GM12878 (cell line): ENCODE data around the gene MBD5. TPM values are rescaled to one million over a fixed set of nuclear protein-coding genes. Genes with fewer than 3 reads are reported as not detected.

Experiments
- BACH1 ChIP-seq: fragments of 450-650 bp; IDR thresholded peaks from 2 replicates; pipeline ENCODE4 v1.6.1; 2017; ENCODE audit warnings: mild to moderate bottlenecking, borderline replicate concordance
- BMI1 ChIP-seq: fragments of 450-650 bp; IDR thresholded peaks from 2 replicates; pipeline ENCODE4 v1.6.1; 2016; ENCODE audit warnings: mild to moderate bottlenecking, moderate library complexity, borderline replicate concordance
- CHD2 ChIP-seq: IDR thresholded peaks from 2 replicates; pipeline ENCODE4 v1.6.1; 2011; ENCODE audit warnings: low read depth, low read length, improper control_type of control experiment, borderline replicate concordance
- CHD4 ChIP-seq: fragments of 200-600 bp; sonication (generic); IDR thresholded peaks from 2 replicates; pipeline ENCODE4 v1.6.1; 2016; ENCODE audit warnings: mild to moderate bottlenecking
- EED ChIP-seq: sonication (generic); IDR thresholded peaks from 2 replicates; pipeline ENCODE4 v1.6.1; 2016; ENCODE audit warnings: antibody characterized with exemption, low read depth
- EGR1 ChIP-seq, 2 experiments: IDR thresholded peaks; 1 replicate in 1 of 2; 2 replicates in 1 of 2; pipeline ENCODE4 v1.6.1; 2011 to 2012; ENCODE audit warnings: low read depth in 2 of 2, low read length in 2 of 2, borderline replicate concordance in 1 of 2, mild to moderate bottlenecking in 1 of 2, moderate library complexity in 1 of 2
- EP300 ChIP-seq, 2 experiments: fragments of 150-350 bp in 1 of 2; IDR thresholded peaks; 2 replicates each; pipeline ENCODE4 v1.6.1; 2011 to 2012; ENCODE audit warnings: low read depth in 2 of 2, low read length in 2 of 2, borderline replicate concordance in 1 of 2, improper control_type of control experiment in 1 of 2, inconsistent platforms in 1 of 2; ENCODE audit not compliant: control insufficient read depth in 1 of 2
- GATAD2B ChIP-seq: fragments of 450-650 bp; conservative IDR thresholded peaks from 2 replicates; pipeline ENCODE4 v1.6.1; 2017; ENCODE audit warnings: low read depth, mild to moderate bottlenecking, moderate library complexity
- HCFC1 ChIP-seq: fragments of 150-350 bp; IDR thresholded peaks from 2 replicates; pipeline ENCODE4 v1.6.1; 2014; ENCODE audit warnings: low read length
- IRF3 ChIP-seq: fragments of 450-650 bp; IDR thresholded peaks from 2 replicates; pipeline ENCODE4 v1.6.1; 2014; ENCODE audit warnings: mild to moderate bottlenecking
- IRF5 ChIP-seq: fragments of 450-650 bp; IDR thresholded peaks from 2 replicates; pipeline ENCODE4 v1.6.1; 2017; ENCODE audit warnings: borderline replicate concordance
- KDM1A ChIP-seq: fragments of 200-600 bp; sonication (generic); IDR thresholded peaks from 2 replicates; pipeline ENCODE4 v1.6.1; 2016; ENCODE audit warnings: borderline replicate concordance
- NFXL1 ChIP-seq: fragments of 450-650 bp; IDR thresholded peaks from 2 replicates; pipeline ENCODE4 v1.6.1; 2017; ENCODE audit warnings: antibody characterized with exemption, mild to moderate bottlenecking, borderline replicate concordance
- PBX3 ChIP-seq: IDR thresholded peaks from 2 replicates; pipeline ENCODE4 v1.6.1; 2011; ENCODE audit warnings: mild to moderate bottlenecking, low read depth, low read length, moderate library complexity; ENCODE audit not compliant: insufficient replicate concordance
- RBBP5 ChIP-seq: fragments of 200-600 bp; sonication (generic); conservative IDR thresholded peaks from 2 replicates; pipeline ENCODE4 v1.6.1; 2016
- SP1 ChIP-seq: IDR thresholded peaks from one replicate; pipeline ENCODE4 v1.6.1; 2011; ENCODE audit warnings: low read depth, low read length
- SREBF1 ChIP-seq: IDR thresholded peaks from 2 replicates; pipeline ENCODE4 v1.6.1; 2012; ENCODE audit warnings: mild to moderate bottlenecking, low read length
- SRF ChIP-seq, 2 experiments: IDR thresholded peaks; 2 replicates each; pipeline ENCODE4 v1.6.1; 2011; ENCODE audit warnings: low read depth in 2 of 2, low read length in 2 of 2, mild to moderate bottlenecking in 1 of 2, moderate library complexity in 1 of 2
- STAT3 ChIP-seq: IDR thresholded peaks from 2 replicates; pipeline ENCODE4 v1.6.1; 2011; ENCODE audit warnings: low read depth, low read length, improper control_type of control experiment
- TBL1XR1 ChIP-seq: IDR thresholded peaks from 2 replicates; pipeline ENCODE4 v1.6.1; 2012; ENCODE audit warnings: low read depth, low read length, improper control_type of control experiment
- WRNIP1 ChIP-seq: IDR thresholded peaks from 2 replicates; pipeline ENCODE4 v1.6.1; 2011; ENCODE audit warnings: low read depth, low read length, improper control_type of control experiment, borderline replicate concordance
- YY1 ChIP-seq: IDR thresholded peaks from 2 replicates; pipeline ENCODE4 v1.6.1; 2011; ENCODE audit warnings: low read depth, mild to moderate bottlenecking, low read length
- ZBTB11 ChIP-seq: fragments of 450-650 bp; formaldehyde crosslinking; IDR thresholded peaks from 2 replicates; pipeline ENCODE4 v1.5.0; 2022; ENCODE audit warnings: mild to moderate bottlenecking, missing genetic modification characterization
- polyA plus RNA-seq, 11 experiments: library from polyadenylated mRNA; depleted of rRNA in 4 of 11; unstranded in 6 of 11; stranded (reverse) in 5 of 11; fragments of >200 nt; fragmentation: Nextera tagmentation in 4 of 11; fragmentation: Illumina TruSeq in 1 of 11; extraction: Ambion mirVana in 4 of 11; extraction: Trizol in 1 of 11; gene quantifications; 1 replicate in 1 of 11; 2 replicates in 10 of 11; pipeline versions ENCODE4 v1.2.1 to v1.2.3, GENCODE V29; 2011 to 2016; ENCODE audit warnings: inconsistent platforms in 2 of 11, missing spikeins in 2 of 11, low read depth in 1 of 11
- total RNA-seq, 4 experiments: library from RNA; depleted of rRNA in 3 of 4; stranded (reverse); fragments of >200 nt in 3 of 4; fragmentation: Illumina TruSeq in 1 of 4; extraction: Trizol in 1 of 4; gene quantifications; 2 replicates each; pipeline versions ENCODE4 v1.2.1 to v1.2.3, GENCODE V29; 2013 to 2021

The MBD5 gene
- total and polyA plus RNA-seq, 10 of the 15 experiments (the other 5 are each of a cell fraction or from before 2014, with no cell fraction given), result 7.4 to 58.0 (median 21.2) TPM

- TF ChIP-seq IRF5 (no peak; the same call in 1 of the 2 replicates), STAT3 (no peak), SRF (IDR thresholded peaks at IDR 0.05; ENCODE audit: low read depth in 2 of 2, low read length in 2 of 2) (peak in 1 of 2 experiments; percentile 48; a peak in 2 of 4 replicates), EGR1 (IDR thresholded peaks at IDR 0.05; ENCODE audit: borderline replicate concordance in 1 of 2, low read depth in 2 of 2, low read length in 2 of 2) (peak; percentile 47 to 97), NFXL1 (no peak), YY1 (0 out of 2 replicates have a peak, but pooled peaks have one; percentile 29), WRNIP1 (no peak), HCFC1 (peak; percentile 78), CHD2 (peak; percentile 96), ZBTB11 (CRISPR knock-in tag) (no peak), EP300 (IDR thresholded peaks at IDR 0.05; ENCODE audit: borderline replicate concordance in 1 of 2, control insufficient read depth in 1 of 2, low read depth in 2 of 2, low read length in 2 of 2) (no peak; a peak in 1 of 4 replicates), SP1 (peak; percentile 80), KDM1A (no peak), GATAD2B (peak; percentile 62; the same call in 1 of the 2 replicates), RBBP5 (no peak), SREBF1 (peak; percentile 20; the same call in 1 of the 2 replicates), TBL1XR1 (peak; percentile 93; the same call in 1 of the 2 replicates), IRF3 (no peak), BMI1 (no peak), EED (peak; percentile 69), PBX3 (no peak), CHD4 (no peak), BACH1 (no peak)
These were observed 506 bp upstream of the MBD5 start, which contains the start of gene ORC4 (continued) for GRCh38 chr2:148020111-148021058.
